GM18868 (cell line): ENCODE measurements around the gene PPY.
"Not testable (repeated sequence)": the region's sequence is repeated elsewhere in the genome, so short reads cannot be mapped to it uniquely, and the experiment has no call there.

Experiments used
- ATAC-seq: cut with Tn5 transposase; IDR thresholded peaks from one replicate; pipeline ENCODE4 v1.9.1; 2021; ENCODE audit warnings: mild to moderate bottlenecking, moderate library complexity; ENCODE audit not compliant: unreplicated experiment

The PPY gene

DNA sequence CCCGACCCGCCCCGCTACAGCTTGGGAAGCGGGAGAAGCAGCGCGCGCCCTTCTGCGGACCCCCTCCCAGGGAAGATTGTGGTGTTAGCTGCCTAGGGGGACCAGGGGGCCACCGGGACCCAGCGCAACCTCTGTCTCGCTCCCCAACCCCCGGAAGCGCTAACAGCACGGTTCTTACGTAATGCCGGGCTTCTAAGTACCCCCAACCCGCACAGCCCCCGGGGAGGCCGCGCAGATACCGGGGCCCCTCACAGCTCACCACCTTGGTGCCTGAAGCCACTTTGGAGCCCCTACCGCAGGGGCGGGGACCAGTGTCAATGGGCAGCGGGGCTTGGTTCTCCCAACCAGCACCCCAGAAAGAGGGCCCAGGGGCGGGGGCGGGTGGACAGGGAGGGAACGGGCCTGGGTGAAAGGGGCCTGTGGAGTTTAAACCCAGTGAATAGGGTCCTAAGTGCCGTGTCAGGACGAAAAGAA is 35.3 kb downstream of the PPY start:
- ATAC-seq, result no peak

GRCh38 chr17:43905985-43906852 is 36.1 kb downstream of the PPY start:
- ATAC-seq, result no peak

DNA sequence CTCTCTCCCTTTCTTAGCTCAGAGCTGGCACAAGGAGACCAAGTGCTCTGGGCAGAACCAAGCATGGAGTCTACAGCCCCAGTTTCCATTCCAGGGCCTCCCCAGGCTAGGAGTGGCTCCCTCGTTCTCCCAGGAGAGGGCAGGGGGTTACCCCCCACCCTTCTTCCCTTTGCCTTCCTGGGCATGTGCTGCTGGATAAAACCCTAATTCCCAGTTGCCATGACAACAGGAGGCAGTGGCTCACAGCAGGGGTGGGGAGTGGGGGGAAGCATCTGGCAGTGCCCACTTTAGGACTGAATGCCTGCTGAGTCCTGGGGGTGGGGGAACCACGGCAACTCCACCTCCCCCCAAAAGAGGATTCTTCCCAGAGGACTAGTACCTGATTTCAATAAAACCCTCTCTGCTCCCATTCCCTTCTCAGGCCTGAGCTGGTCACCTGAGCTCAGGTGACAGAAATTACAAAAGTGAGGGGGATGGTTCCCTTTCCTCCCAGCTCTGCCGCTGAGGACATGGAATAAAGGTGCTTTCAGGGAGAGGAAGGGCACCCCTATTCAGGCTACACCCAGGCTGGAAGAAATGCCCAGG is 36.8 kb downstream of the PPY start:
- no peak for ATAC-seq

DNA sequence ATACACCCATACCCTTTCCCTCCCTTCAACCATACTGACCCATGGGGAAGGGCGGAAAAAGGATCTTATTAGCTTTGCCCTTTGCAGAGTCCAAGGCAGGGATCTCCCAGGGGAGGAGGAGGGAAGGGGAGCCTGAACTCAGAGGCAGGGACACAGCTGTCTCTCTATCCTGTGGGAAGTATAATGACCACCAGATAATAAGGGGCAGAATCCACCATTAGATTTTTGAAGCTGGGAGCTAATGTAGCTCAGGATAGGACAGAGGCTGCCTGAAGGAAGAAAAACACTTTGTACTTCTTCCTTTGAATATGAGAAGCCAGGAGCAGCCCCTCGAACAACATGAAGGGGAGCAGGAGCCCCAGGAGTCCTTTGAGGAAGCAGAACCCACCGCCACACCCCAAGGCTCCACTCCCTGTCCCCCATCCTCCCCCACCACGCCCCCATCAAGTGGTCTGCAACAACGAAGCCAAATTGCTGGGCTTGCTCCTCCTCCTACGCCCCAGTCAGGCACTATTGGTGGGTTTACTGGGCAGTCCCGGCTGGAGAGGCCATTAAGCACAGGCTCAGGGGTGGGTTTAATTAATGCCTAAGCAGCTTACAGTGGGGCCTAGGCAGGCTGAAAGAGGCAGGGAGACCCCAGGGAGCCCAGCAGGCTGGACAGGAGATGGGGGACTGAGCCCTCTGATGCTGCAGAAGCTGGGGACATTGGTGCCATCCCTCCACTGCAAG is 40.3 kb downstream of the PPY start:
- no peak for ATAC-seq

DNA sequence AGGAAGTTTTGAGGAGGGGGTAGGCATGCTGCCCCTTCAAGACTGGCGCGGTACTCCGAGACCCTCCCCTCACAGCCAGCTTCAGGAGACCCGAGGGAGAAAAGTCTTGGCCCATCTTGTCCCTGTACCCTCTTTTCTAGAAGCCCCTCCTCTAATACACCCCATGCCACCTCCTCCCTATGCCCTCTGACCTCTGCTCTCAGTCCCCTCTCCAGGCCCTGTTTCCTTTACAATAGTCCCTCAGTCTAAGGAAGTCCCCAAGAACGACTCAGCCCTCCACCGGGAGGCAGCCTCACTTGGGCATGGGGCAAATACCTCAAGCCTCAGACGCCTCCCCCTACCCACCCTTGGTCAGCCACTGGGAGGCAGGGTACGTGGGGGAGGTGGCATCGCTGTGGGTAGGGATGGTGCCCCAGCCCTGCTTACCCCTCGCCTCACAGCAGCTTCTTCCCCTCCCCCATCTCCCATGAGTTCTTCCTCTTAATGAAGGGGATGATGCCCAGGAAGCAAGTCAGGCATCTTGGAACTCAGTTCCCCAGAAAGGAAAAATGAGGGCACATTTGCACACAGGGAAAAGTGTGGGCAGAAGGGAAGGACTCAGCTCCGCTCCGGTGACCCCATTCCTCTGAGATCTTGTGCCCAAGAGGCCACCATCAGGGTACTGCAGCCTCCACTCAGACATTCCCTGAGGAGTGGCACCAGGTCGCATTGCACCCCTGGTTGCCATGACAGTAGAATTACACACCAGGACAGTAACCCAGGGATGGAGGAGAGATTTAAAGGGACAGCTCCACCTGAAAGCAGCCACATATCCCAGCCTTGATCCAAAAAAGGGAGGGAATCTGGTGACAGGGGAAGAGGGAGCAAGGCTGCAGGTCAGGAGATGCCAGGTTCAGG is 41.2 kb downstream of the PPY start:
- no peak for ATAC-seq

DNA sequence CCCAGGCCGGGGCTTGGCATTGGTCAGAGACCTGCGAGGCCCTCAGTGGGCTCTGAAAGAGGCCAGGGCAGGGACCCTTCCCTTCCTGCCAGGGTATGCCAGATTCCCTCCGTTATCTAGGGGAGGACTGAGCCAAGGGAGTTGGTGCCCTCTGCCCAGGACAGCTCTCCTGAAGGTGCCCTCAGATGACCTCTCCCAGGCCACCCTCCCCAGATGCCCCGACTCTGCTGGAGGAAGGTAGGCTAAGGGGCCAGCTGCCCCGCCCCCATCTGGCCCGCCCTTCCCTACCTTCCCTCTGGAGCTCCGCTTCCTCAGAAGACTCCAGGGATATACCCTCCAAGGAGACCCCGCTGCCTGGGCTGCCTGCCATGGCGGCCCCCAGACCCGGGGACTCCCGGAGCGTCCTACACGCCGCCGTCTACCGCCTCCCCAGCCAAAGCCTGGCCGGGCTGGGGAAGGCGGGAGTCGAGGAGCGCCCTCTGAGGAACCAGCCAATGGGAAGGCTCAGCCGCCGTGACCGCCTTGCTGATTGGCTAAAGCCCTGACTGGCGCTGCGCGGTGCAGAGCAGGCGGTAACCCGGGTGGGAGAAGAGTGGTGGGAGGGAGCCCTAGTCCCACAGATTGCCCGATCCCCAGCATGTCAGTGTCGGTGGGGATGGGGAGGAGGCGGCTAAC is 42.0 kb downstream of the PPY start:
- peak; percentile 53 for ATAC-seq

DNA sequence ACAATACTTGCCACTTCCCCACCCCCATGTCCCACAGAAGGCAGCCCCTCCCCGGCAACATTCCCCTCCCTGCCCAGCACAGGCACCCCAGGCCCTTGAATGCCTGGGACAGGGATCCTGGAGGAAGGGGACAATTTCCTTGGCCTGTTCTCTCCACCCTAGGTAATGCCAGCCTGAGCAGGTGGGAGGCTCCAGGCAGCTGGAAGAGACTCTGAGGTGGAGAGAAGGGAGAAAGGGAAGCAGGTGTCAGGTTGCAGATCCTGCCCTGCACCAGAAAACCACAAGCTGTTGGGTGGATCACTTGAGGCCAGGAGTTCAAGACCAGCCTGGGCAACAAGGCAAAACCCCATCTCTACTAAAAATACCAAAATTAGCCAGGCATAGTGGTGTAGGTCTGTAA is 43.8 kb downstream of the PPY start:
- ATAC-seq, result no peak

DNA sequence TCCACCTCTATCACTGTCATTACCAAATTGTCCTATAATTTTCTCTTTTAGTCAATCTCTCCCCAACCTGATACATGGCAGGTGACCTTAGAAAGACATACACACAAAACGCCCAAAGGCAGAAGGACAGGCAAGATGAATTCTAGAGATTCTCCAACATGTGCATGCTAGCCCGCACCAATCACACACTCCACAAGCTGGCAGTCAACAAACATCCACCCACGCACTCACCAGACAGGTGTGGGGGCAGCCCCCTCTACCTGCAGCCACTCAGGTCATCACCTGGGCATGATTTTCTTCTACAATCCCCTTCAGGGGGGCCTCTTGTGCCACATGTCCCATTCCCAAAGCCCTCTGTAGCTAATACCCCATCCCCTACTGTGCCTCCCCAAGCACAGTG is 44.4 kb downstream of the PPY start:
- ATAC-seq, result no peak

DNA sequence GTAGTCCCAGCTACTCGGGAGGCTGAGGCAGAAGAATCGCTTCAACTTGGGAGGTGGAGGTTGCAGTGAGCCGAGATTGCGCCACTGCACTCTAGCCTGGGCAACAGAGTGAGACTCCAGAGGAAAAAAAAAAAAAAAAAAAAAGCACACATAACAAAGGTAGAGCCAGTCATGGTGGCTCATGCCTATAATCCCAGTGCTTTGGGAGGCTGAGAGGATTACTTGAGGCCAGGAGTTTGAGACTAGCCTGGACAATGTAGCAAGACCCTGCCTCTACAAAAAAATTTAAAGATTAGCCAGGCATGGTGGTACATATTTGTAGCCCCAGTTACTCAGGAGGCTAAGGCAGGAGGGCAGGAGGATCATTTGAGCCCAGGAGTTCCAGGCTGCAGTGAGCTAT is 47.8 kb downstream of the PPY start:
- not testable (repeated sequence) for ATAC-seq

DNA sequence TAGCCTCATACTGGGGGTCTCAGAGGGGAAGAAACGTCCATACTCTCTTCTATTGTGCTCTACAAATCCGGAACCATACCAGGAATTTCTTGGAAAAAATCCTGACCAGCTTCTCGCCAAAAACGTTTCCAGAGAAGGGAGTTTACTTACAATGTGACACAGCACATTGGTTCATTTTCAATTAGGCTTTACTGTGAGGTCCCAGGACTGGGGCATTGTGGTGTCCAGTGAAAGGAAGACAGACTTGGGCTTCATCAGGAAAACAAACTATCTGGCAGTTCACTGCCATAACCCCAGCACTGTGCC is 49.7 kb downstream of the PPY start:
- no peak for ATAC-seq

- no peak for ATAC-seq
Observed at GRCh38 chr17:43891851-43892646, 50.2 kb downstream of the PPY start.
